GM21825 (cell line): ENCODE data around the gene DSCAML1.

Experiments
- ATAC-seq: cut with Tn5 transposase; IDR thresholded peaks from one replicate; pipeline ENCODE4 v1.9.1; 2021; ENCODE audit warnings: mild to moderate bottlenecking, moderate library complexity; ENCODE audit not compliant: unreplicated experiment

Gene DSCAML1

DNA sequence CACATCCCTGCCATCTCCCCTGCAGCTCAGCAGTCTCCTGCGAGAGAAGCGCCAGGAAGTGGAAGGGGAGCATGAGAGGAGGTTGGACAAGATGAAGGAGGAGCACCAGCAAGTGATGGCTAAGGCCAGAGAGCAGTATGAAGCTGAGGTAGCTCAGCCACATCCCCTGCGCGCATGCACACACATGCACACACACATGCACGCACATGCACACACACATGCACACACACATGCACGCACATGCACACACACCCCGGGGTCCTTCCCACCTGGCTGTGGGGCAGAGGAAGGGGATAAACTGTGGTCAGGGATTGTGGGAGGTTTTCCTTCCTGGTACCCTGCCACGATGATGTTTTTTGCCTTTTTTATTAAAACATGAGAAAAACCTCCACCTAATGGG is 404.0 kb downstream of the DSCAML1 start:
- no peak for ATAC-seq

DNA sequence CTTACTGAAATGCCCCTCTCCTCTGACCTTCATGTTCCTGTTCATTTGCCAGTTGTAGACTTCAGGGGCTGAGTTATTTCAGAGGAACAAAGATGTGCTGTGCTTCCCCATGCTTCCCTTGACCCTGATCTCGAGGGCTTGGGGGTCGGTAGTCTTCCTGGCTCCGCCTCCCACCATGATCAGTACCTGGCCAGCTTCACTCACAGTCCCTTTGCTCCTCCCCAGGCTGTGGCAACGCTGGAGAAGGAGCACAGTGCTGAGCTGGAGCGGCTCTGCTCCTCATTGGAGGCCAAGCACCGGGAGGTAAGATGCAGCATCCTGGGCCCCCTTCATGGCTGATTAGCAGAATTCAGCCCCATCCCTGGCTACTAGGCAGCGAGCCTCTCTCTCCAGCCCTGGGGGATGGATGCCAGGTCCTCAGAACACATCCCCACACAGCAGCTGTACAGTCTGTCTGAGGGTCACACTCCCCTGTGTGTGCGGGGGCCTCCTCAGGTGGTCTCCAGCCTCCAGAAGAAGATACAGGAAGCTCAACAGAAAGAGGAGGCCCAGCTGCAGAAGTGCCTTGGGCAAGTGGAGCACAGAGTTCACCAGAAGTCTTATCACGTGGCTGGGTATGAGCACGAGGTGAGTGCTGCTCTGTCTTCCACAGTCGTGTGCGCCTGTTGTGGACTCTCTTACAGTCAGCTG is 404.9 kb downstream of the DSCAML1 start:
- ATAC-seq, result no peak

DNA sequence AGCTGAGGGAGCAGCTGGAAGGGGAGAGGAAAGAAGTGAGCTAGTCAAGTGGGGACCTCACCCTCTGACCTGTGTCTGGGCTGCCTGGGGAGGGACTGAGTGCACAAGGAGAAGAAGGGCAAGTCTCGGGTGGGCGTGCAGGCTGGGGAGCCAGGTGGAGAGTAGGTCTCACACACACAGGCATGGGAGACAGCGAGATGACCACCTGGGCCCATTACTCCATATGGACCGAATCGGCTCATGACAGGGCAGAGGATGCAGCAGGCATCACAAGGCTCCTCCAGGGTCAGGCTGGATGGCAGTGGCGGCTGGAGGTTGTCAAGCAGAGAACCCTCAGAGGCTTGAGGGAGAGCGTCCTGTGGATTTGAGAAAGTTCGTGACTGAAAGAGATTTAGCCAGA is 405.8 kb downstream of the DSCAML1 start:
- no peak for ATAC-seq

DNA sequence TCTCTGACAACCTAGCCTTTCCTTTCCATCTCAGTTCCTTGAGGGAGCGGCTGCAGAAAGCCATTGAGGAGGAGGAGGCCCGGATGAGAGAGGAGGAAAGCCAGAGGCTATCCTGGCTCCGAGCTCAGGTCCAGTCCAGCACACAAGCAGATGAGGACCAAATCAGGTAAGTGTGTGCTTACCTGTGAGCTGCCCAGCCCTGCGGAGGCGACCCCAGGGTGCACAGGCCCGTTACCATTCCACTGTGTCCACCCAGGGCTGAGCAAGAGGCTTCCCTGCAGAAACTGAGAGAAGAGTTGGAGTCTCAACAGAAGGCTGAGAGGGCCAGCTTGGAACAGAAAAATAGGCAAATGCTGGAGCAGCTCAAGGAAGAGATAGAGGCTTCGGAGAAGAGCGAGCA is 406.3 kb downstream of the DSCAML1 start:
- no peak for ATAC-seq

DNA sequence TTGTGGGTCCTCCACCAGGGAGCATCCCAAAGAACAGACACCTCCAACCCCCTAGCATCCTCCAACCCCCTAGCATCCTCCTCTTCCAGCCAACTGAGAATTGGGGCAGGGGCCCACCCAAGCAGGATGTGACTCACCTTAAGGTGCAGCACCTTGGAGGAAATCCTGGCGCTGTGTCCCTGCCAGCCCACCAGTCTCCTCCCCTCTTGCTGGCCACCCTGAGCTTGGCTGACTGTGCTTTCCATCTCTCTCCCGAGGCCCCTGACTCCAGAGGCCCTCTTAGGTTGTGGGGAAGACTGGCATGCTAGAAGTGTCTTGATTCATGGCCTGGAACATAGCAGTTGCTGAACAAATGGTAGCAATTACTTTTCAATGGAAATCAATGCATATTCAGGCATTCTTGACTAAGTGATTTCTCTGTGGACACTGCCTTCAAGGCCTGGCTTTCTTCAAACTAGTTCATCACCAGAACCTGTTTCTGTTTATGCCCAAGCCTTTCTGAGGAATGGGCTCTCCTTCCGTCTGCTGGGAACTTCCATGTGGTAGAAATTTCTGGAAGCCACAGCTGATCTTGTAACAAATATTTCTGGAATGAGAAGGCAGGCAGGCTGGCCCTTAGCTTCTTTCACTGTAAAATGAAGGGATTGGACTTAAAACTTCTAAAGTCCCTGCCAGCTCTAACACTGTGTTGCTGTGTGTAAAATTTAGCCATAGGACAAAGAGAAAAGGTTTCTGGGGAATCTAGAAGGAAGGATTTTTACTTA is 408.8 kb downstream of the DSCAML1 start:
- no peak for ATAC-seq

DNA sequence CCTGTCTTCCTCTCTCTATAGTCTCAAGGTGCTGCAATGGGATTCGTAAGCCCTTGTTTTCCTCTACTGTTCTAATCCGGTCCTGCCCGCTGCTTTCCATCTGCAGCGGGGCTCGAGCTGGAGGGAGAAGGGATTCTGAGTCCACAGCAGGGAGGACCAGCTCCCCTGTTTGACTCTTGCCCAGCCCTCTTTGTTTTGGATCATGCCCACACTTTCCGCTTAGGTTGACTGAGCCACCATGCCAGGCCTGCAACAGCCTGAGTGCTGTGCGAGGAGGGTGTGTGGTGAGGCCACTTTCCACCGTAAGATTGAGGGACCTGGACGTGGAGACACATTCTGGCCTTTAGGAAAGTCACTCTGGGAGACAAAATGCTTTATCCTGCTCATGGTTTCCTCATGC is 411.1 kb downstream of the DSCAML1 start:
- no peak for ATAC-seq

DNA sequence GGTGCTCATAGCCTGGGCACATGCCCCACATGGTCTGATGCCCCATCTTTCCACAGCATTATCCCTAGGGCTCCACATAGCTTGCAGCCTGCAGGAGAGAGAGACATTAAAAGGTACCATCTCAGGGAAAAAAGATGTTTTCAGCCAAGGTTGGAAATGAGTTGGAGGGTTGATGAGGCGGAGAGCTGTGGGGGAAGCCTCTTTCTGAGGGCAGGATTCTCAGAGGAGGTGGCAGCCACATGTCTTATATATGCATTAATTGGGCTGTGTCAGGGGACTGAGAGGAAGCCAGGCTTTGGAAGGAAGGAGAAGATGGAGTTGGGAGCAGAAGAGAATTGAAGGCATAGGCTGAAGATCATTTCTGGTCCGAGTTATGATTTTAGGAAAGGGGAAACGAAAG is 411.5 kb downstream of the DSCAML1 start:
- no peak for ATAC-seq

DNA sequence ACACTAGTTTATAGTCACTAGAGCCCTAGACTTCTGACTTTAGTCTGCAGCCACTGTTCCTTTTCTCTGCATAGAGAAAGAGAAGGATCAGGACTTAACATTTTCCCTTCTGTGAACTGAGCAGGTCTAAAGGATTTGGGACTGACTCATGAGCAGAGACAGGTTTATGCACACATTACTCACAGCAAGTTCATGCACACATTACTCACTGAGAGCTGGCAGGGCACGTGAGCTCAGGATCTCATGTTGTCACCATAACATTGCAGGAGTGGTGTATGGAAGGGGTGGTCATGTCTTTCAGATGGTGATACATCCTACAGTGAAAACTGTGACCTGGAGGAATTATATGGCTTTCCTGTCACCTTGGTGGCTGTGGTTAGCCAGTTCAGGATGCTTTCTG is 413.0 kb downstream of the DSCAML1 start:
- ATAC-seq, result no peak

DNA sequence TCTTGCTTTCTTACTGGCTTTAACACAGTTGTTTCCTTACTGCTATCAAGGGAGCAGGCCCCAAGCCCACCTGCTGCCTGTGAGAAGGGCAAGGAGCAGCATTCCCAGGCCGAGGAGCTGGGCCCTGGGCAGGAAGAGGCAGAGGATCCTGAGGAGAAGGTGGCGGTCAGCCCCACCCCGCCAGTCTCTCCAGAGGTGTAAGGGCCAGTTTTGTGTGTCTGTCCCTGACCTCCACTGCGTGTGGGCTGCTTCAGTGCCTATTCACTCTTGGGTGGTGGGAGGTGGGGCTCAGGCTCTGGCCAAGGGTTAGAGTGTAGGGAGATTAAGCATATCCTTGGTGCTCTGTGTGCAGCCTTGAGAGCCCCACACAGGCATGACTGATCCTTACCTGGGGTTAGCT is 414.3 kb downstream of the DSCAML1 start:
- no peak for ATAC-seq

DNA sequence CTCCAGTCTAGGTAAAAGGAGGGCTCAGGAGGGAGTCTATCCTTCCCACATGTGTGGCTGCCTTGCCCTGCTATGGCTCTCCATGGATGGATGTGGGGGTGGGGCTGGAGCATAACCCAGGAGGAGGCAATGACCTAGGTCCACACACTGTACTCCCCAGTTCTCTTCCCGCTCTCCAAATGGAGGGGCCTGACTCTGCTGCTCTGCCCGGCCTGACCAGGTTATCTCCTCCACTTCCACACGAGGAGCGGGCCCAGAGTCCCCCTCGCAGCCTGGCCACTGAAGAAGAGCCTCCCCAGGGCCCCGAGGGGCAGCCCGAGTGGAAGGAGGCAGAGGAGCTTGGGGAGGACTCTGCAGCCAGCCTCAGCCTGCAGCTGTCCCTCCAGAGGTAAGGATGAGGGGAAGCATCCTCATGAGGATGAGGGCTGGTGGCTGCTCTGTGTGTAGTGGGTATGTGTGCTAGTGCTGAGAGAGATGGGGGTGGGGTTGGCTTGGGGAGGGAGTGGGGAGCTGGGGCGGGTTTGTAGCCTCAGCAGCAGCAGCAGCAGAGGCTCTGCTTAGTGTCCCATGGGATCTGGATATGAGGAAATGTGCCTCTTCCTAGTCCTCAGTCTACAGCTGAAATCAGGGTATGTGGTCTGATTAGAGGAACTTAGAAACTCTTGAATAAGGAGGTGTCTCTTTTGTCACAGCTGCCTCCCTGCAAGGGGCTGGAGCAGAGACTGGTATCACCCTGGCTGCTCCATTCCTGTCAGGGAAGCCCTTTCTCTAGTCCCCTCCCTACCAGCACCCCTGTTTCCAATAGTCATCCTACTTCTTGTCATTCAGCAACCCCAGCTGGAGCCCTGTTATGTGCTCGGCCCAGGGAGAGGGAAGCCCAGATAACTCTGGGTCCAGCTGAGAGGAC is 415.3 kb downstream of the DSCAML1 start:
- ATAC-seq, result no peak

DNA sequence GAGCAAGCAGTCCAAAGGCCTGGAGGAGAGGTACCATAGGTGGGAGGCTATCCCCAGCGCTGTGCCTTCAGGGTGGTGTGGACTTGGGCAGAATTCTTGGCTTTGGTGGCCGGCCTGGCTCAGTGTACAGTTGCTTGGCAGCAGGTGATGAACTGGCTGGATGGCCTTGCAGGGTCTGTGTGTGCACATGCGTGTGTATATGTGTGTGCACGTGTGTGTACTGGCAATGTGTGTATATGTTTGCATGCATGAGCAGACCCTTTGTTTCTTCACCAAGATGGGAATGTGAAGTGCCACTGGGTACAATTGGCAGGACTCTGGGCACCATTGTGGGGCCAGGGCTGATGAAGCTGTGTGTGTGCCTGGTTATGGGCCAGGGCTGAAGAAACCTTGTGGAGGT is 416.3 kb downstream of the DSCAML1 start:
- ATAC-seq, result no peak

DNA sequence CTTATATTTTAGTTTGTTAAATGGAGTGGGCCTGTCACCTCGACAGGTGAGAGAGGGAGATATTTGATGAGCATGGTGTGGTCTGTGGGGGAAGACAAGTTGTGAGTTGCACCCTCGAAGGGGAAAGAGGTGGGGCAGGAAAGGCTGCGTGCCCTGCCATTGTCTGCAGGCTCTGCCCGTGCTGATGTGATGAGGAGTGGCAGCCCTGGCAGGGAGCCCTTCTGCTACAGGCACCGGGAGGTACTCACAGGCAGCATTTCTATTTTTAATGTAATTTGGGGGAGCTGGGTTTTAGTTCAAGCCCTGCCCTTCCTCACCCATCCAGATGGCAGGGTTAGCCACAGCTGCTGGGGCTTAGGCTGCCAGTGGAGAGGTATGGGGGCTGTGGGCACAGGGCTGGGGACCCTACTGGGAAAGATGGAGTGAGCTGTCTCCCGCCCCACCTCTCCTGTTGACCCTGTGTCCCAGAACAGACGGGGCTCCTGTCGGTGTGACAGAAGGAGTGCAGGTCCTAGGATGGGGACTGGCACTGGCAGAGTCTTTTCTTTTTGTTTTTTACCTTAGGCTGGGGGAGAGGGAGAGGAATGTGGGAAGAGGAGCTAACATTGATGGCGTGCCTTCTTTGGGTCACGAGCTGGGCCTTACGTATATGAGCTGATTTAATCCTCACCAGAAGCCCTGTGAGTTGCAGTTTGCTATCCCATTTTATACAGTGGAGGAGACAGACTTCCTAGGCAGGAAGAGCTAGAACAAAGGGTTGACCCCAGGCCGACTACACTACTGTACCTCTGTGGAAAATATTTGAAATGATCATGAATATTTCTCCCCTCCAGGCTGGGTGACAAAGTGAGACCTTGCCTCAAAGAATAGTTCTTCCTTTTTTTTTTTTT is 417.8 kb downstream of the DSCAML1 start:
- no peak for ATAC-seq
